Astrocyte (in vitro differentiated cells and primary cell): ENCODE measurements around the gene GDE1.

Experiments used
- CTCF ChIP-seq: IDR thresholded peaks from 2 replicates; pipeline ENCODE4 v1.5.1; 2011; ENCODE audit warnings: low read depth, mild to moderate bottlenecking, inconsistent platforms, low read length, moderate library complexity; ENCODE audit not compliant: insufficient read depth
- EZH2 ChIP-seq: IDR thresholded peaks from 2 replicates; pipeline ENCODE4 v1.6.1; 2012; ENCODE audit warnings: mild to moderate bottlenecking, low read length, inconsistent platforms; ENCODE audit not compliant: insufficient read depth

GRCh38 chr16:19532601-19533000, 10.7 kb upstream of the GDE1 start:
- no peak for TF ChIP-seq CTCF
- TF ChIP-seq EZH2, result no peak
